Endometrial microvascular endothelial cells (primary cell): ENCODE results near the gene SLC35G2. TPM values are rescaled to one million over a fixed set of nuclear protein-coding genes. Genes with fewer than 3 reads are reported as not detected.

ENCODE experiments used
- total RNA-seq: library from RNA; depleted of rRNA; stranded (reverse); fragments of >200 nt; gene quantifications from one replicate; pipeline ENCODE4 v1.2.3, GENCODE V29; 2015; ENCODE audit errors: inconsistent ontology term

Gene SLC35G2
- total RNA-seq, 1 donor from 2014 or later: 18.2 TPM

Other genes with a start within 250 kb of the SLC35G2 start
- gene STAG1, start 66.7 kb upstream of the SLC35G2 start, total RNA-seq: 26.3 TPM
- 59.3 TPM for gene NCK1, start 43.1 kb downstream of the SLC35G2 start, total RNA-seq
- gene IL20RB, start 138.9 kb downstream of the SLC35G2 start, total RNA-seq: 0.74 TPM